ENCODE results near the gene GPR135.

The GPR135 gene

GRCh38 chr14:59439256-59439965 is 25.8 kb downstream of the GPR135 start:
- no peak for TF ChIP-seq CTCF (IDR thresholded peaks at IDR 0.05; ENCODE audit: low read depth, low read length)
- H3K4me3 ChIP-seq (replicated peaks in 1 of 2; ENCODE audit: low read depth in 2 of 2, low read length in 2 of 2), result no peak overlapping the region
- DNase-seq (ENCODE audit: low read depth in 2 of 2), result peak; percentile 85 to 91

GRCh38 chr14:59438195-59438647 is 27.0 kb downstream of the GPR135 start:
- TF ChIP-seq CTCF (IDR thresholded peaks at IDR 0.05; ENCODE audit: low read depth, low read length), result no peak
- peak; percentile 84 to 91 for DNase-seq (ENCODE audit: low read depth in 2 of 2)
- H3K4me3 ChIP-seq (replicated peaks in 1 of 2; ENCODE audit: low read depth in 2 of 2, low read length in 2 of 2), result no peak overlapping the region

GRCh38 chr14:59435987-59436386 is 29.2 kb downstream of the GPR135 start:
- H3K4me3 ChIP-seq (replicated peaks in 1 of 2; ENCODE audit: low read depth in 2 of 2, low read length in 2 of 2), result no peak overlapping the region
- DNase-seq (ENCODE audit: low read depth in 2 of 2), result no peak
- TF ChIP-seq CTCF (IDR thresholded peaks at IDR 0.05; ENCODE audit: low read depth, low read length), result no peak

- H3K4me3 ChIP-seq (replicated peaks in 1 of 2; ENCODE audit: low read depth in 2 of 2, low read length in 2 of 2), result no peak overlapping the region
- TF ChIP-seq CTCF (IDR thresholded peaks at IDR 0.05; ENCODE audit: low read depth, low read length), result no peak
- DNase-seq (ENCODE audit: low read depth in 2 of 2), result no peak
These were observed 30.1 kb downstream of the GPR135 start for GRCh38 chr14:59435101-59435500.

- peak in 1 of 2 donors; percentile 35 for DNase-seq (ENCODE audit: low read depth in 2 of 2)
- no peak for TF ChIP-seq CTCF (IDR thresholded peaks at IDR 0.05; ENCODE audit: low read depth, low read length)
These were observed 35.4 kb downstream of the GPR135 start for GRCh38 chr14:59429790-59430189.

GRCh38 chr14:59428581-59429012 is 36.6 kb downstream of the GPR135 start:
- peak; percentile 74 to 92 for DNase-seq (ENCODE audit: low read depth in 2 of 2)
- H3K4me3 ChIP-seq (replicated peaks in 1 of 2; ENCODE audit: low read depth in 2 of 2, low read length in 2 of 2), result no peak overlapping the region
- peak; percentile 52 for TF ChIP-seq CTCF (IDR thresholded peaks at IDR 0.05; ENCODE audit: low read depth, low read length)

More at GRCh38 chr14:59429790-59430189, 35.4 kb downstream of the GPR135 start:
- H3K4me3 ChIP-seq (replicated peaks in 1 of 2; ENCODE audit: low read depth in 2 of 2, low read length in 2 of 2), result no peak overlapping the region

Measured in cardiac fibroblast (primary cell).